Measurements from ENCODE around the gene TEX101.

The TEX101 gene

GRCh38 chr19:43450545-43450997 lies 35.9 kb downstream of the TEX101 start:
- FAIRE-seq = no peak

- FAIRE-seq = no peak
These were observed 37.9 kb downstream of the TEX101 start for GRCh38 chr19:43452582-43452981.

DNA sequence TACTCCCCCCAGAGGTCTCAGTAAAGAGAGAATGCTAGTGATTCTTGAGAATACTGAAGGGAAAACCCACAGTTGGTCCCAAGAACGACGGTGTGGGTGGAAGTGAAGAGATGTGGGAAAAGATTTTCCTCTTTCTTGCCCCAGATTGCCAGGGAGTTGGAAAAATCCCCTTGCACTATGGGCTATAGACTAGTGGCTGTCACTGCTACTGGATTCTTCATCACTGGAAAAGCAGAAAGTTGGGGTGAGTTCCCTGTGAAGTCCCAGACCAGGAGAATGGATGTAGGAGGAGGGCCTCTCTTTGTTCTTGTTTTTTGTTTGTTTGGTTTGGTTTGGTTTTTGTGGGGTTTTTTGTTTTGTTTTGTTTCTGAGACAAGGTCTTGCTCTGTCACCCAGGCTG lies 39.3 kb downstream of the TEX101 start:
- FAIRE-seq = no peak

DNA sequence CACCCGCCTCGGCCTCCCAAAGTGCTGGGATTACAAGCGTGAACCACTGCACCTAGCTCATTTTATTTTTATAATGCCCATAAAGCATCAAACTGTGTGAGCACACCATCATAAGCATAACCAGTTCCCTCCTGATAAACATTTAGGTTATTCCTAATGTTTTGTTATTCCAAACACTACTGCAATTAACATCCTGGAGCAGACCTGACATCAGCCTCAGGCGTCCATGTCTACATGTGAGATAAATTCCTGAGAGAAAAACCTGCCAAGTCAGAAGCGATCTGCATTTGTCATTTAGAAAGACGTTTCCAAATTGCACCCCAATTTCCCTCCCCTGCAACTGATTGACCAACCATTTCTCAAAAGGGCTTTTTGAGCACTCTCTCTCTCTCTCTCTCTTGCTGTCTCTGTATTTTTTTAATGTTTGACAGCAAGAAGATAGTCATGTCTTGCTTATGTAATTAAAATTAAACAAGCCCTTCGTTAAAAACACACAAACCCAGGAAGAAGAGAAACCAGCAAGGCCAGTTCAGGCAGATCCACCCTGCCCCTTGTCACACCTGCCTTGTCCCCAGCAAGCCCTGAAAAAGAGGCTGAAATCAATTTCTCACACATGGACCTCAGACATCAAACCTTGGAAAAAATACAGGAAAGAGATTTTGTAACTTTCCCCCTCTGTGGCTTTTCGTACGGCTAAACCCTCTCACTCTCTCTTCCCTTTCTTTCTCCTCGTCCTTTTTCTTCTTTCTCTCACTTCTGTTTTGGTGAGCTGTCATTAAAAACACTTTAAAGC lies 40.8 kb downstream of the TEX101 start:
- no peak for FAIRE-seq

DNA sequence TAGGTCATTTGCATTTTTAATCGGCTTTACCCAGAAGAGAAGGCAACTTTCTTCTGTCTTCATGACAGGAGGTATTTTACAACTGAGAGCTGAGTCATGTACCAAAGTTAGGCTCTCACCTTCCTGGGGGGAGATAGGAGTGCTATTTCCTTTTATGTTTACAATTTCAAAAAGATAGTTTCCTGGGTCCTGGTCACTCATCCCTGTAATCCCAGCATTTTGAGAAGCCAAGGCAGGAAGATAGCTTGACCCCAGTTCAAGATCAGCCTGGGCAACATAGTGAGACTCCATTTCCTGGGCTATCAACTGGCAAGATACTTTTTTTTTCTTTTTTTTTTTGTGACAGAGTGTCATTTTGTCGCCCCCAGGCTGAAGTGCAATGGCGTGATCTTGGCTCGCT lies 43.1 kb downstream of the TEX101 start:
- FAIRE-seq = no peak

- no peak for FAIRE-seq
These were observed 45.8 kb downstream of the TEX101 start for GRCh38 chr19:43460362-43461016.

GRCh38 chr19:43461303-43461702 lies 46.6 kb downstream of the TEX101 start:
- FAIRE-seq = no peak

GRCh38 chr19:43462383-43462782 lies 47.7 kb downstream of the TEX101 start:
- FAIRE-seq = no peak

GRCh38 chr19:43462785-43463380 lies 48.2 kb downstream of the TEX101 start:
- no peak for FAIRE-seq

- FAIRE-seq = peak; percentile 92
These were observed 48.9 kb downstream of the TEX101 start for GRCh38 chr19:43463381-43464133.

GRCh38 chr19:43464134-43464775 lies 49.6 kb downstream of the TEX101 start:
- no peak for FAIRE-seq

GRCh38 chr19:43465468-43466120 lies 50.9 kb downstream of the TEX101 start, which contains the start of gene LYPD3:
LYPD3 (minus strand) TSS chr19:43465608; CDS start chr19:43465571, 37 bp downstream.
- no peak for FAIRE-seq

DNA sequence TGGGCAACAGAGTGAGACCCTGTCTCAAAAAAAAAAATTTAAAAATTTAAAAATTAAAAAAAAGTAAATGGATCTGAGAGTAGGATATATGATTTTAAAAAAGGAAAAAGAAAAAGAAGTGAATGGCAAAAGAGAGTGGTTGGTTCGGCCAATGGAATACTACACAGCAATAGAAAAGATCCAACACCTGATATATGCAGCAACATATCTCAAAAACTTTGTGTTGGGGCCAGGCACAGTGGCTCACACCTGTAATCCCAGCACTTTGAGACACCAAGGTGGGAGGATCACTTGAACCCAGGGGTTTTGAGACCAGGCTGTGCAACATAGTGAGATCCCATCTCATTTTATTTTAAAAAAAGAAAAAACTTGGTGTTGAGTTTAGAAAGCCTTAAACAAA lies 52.1 kb downstream of the TEX101 start:
- FAIRE-seq = no peak

- FAIRE-seq = no peak
These were observed 52.6 kb downstream of the TEX101 start for GRCh38 chr19:43467276-43467675.

DNA sequence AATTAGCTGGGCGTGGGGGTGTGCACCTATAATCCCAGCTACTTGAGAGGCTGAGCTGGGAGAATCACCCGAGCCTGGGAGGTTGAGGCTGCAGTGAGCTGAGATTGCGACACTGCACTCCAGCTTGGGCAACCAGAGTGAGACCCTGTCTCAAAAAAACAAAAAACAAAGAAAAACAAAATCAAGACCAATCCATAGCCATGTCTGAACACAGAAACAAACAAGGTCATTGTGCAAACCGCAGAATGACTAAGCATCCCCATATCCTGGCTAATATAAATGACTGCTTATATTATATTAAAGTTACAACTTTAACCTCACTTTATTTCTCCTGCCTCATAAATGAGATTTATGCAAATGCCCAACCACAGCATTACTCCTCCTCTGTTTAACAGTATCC lies 53.0 kb downstream of the TEX101 start:
- no peak for FAIRE-seq

Data from G401.6 (cell line).